ENCODE data around the gene LAYN.

LAYN gene

DNA sequence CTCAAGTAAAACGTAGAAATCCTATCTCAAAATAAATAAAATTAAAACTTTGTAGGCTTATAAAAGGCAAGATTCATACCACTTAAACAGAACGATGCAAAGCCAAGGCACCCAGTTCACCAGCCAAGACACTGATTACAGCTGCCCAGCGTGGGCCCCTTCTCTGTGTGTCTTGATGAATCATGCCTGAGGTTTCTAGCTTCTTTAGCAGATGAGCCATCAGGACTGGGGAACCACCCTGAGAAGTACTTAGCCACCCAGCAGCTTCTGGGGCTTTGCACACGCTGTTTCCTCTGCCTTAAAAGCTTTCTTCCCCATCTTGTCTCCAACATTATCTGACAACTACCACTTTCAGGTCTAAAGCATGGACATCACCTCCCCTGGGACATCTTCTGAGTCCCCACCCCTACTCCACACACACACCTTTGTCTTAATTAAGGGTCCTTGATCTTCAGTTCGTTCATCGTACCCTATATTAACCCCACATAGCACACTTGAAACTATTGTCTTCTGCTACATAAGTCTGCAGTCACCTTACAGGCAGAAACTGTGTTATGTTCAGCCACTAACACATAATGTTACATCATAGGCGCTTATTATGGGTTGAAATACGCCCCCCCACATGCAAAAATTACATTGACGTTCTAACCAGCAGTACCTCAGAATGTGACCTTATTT lies 8.7 kb upstream of the LAYN start:
- no peak for DNase-seq

DNA sequence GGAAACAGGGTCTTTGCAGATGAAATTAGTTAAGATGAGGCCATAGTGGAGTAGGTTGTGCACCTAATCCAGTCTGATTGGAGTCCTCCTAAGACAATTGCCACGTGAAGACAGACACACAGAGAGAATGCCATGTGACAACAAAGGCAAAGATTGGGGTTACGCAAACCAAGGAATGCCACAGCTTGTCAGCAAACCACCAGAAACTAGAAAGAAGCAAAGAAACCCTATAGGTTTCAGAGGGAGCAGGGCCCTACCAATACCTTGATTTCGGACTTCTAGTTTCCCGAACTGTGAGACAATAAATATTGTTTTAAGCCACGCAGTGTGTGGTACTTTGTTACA lies 8.2 kb upstream of the LAYN start:
- DNase-seq, result no peak

DNA sequence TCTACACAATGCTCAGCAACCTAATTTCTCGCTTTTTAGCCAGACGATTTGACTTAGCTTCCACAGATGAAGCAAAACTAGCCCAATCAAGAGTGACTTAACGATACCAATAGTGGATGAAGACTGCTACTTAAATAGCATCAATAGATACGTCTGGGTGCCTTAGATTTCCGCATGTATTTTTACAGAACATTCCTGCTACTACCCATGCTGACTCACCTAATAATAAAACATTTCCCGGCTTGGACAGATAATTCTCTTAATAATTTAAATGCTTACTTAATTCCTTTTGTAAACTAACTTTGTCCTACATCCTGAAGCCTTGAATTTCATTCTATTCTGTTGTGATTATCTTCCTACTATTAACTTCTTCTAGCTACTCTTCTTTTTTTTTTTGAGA lies 5.2 kb upstream of the LAYN start:
- DNase-seq, result no peak

DNA sequence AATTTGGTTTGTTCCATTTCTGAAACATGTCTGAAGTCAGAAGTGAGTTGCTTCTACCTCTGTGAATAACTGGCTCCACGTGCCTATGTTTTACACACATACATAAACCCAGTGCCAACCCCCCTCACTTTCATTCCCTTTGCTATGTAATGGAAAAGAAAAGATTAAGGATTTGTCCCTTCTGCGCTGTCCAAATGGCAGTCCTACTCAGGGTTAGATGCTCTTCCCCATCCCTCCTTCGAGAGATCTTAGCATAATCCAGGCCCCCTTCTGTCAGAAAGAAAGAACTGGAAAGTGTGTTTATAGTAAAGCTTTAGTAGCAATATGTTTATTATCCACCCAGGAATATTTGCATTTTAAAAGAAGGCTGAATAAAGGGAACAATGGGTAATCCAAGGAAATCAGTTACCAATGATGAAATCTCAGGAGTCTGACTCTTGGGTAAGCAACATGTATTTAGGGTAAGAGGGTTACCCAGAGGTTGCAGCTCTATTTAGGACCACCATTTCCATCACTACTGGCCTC lies 3.1 kb upstream of the LAYN start:
- DNase-seq, result no peak

DNA sequence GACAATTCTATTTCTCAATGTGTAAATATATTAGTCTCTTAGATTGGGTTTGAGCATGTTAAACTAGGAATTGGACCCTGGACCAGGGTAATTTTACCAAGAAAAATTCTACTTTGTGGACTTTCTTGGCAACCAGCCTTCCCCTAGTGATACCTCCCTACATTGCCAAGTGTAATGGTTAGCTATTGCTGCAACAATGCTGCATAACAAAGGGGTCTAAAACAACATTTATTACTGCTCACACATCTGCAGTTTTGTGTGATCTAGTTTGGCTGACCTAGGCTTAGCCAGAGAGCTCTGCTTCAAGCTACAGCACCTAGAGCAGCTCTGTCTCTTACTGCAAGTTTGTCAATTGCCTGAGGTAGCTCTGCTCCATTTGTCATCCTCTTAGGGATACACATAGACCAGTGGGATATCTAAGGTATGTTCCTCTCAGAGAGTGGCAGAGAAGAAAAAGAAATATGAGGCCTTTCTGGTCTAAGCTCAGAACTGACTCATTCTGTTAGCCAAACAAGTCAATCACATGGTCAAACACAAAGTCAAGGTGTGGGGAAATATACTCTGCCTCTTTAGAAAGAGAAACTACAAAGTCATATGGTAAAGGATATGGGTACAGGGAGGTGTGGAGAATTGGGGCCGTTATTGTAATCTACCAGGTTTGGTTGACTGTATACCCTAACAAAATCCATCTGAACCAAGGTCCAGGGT lies 2.0 kb upstream of the LAYN start:
- DNase-seq, result no peak

DNA sequence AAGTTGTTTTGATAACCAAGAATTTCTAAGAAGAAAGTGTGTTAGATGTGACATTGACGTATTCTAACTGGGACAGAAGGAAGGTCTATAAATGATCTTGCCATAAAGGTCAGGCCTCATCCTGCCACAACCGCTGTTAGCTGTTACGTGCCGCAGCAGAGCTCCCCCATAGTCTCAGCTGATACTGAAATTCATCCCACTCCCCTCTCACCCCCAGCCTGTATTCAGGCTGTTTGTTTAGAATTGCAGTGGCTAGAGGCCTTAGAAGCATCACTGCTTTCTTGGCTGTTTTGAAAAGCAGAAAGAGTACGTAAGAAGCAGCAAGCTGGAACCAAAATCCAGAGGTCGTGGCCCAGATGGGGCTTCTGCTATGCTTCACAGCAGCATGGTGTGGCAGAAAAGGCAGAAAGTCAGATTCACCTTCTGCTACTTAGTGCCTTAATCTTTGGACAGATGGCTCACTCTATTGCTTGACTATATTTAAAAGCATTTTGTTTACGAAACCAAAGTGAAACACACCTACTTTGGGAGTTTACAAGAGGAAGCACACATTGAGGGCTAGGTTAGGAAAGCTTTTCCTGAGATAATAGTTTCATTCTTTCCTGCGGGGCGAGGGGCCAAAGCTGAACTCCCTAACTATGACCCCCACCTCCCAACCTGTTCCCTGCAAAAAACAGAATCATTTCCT lies 950 bp upstream of the LAYN start:
- no peak for DNase-seq

DNA sequence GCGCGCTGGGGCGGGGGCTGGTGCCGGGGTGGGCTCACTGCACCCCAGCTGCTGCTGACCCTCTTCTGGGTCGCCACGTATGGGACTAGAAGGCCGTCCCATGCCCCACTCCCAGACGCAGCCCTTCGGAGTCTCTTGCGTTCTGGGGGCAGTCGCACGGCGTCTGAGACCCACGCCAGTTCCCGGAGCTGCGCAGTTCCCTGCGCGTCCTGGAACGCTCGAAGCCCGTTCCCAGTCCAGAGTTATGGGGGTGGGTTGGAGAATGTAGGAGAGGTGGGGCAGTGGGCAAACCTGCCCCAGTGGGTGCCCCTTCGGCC lies 375 bp downstream of the LAYN start:
- DNase-seq, result no peak

DNA sequence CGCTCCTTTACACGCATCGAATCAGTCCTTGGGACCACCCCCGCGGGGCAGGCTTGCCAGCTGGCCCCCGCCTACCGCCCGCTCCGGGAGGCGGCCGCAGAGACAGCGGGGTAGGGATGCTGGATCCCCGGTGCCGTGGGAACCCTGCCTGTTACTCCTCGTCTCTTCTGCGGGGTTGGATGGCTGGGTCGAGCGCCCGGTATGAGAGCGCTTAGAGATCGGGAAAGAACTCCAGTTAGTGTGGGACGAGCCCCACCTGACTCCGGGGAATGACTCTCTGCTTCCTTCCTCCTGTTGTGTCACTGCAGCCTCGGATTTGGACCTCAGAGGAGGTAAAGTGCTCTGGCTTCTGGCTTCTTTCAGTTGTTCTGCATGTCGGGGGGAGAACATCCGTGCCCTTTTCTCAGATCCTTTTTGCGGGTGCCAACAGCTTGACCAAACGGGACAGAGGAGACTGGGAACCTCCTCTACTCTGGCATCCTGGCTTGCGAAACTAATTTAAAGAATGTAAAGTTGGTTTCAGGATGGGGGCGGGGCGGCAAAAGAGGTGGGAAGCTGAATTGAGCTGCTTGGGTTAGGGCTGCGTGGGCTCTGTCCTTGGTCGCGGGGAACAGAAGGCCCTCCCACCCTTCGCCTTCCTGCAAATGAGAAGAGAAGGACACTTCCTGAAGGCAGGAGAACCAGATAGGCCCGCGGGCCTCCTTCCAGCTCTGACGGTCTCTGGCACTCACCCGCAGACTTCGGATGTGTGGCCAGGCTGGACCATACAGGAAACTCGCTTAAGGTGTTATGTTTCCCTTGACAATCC lies 938 bp downstream of the LAYN start:
- DNase-seq, result peak; percentile 86

DNA sequence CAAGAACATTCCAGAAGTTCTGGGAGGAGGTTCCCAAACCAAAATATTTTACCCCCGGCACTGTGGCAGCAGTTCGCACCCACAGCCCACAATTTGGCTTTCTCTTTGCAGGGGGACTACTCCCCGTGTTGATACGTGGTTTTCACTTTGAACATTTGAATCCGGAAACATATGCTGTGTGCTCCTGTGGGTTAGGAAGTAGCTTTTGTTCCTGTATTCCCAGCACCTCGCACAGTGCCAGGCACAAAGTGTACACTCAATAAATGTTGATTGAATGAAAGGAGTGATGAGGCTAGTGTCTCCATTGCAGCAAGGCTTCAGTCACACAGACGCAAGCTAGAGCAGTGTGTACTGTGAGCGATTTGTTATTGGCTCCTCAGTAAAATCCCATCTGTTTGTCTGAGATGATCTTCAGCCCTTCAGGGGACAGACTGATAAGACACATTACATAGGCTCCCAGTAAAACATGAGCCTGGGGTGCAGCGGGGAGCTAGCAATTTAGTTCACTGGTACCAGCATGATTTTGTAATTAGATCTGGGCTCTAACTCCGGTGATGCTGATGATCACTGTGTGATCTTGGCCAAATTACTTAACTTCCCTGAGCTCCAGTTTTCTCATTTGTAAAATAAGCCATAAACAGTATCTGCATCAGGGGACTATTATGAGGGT lies 2.2 kb downstream of the LAYN start:
- no peak for DNase-seq

DNA sequence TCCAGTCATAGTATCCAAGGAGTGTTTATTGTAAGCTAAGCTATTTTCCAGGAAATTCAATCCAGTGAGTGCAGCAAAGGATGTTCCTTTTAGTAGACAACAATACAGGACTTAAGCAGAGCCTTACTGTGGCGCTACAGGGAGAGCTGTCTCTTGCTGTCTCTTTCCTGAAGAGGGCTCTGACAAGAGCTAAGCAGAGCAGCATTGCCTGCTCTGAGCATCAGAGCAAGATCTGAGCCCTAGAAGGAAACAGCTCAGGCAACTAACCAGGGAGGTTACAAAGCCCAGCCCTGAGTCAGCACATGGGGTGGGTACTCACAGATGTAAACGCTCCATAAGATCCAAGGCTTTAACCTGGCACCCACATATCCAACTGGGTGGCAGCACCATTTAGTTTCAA lies 8.0 kb downstream of the LAYN start:
- DNase-seq, result no peak

DNA sequence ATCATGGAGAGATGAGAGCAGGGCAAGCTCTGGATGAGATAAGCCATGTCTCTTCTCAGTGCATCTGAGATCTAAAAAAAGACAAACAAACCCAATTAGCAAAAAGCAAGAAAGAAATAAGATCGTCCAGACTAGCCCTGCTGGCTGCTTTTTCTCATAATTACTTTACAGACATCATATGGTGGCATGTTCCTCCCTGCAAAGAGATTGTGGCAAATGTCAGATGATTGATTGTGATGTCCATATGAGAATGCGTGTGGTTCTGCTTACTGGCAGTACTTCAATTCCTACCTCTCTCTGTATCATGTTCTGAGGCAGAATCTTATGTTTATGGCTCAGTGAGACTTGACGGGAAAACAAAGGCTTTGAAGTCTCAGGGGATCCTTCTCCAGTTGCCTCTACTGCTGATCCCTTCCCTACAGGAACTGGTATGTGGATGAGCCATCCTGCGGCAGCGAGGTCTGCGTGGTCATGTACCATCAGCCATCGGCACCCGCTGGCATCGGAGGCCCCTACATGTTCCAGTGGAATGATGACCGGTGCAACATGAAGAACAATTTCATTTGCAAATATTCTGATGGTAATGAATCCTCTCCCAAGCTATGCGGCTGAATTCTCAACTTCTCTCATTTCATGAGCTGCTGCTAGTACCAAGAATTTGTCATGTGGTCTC lies 8.8 kb downstream of the LAYN start:
- no peak for DNase-seq

DNA sequence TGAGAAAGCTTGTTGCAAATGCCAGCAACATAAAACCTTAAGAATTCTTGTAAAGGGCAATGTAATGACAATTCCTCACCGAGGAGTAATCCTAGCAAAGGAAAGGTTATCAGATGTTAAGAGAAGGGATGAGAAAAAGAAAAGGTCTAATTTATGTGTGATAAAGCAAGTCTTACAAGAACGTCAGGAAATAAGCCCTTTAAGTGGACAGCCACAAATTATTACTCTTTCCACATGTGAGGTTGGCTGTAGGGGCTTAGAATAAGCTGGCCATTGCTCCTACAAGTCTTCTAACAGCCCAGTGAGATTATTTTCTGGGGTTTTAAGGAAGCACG lies 9.3 kb downstream of the LAYN start:
- no peak for DNase-seq

DNA sequence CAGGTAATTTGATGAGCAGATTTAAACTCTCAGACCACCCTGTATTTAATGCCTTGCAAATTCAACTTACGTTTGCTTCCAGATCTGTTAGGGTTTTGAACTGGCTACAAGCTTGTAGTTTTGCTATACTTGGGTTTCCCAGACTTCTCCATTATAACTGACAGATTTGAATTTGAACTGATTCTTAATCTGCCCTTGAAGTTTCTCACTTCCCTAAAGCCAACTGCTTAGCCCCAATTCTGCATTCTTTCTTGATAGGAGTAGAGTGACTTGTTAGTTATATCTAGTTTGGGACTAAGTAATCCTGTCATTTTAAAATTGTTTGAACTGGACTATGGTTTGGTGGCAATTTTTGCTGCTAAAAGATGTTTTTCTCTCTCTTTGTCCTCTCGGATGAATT lies 9.7 kb downstream of the LAYN start:
- DNase-seq, result no peak

DNA sequence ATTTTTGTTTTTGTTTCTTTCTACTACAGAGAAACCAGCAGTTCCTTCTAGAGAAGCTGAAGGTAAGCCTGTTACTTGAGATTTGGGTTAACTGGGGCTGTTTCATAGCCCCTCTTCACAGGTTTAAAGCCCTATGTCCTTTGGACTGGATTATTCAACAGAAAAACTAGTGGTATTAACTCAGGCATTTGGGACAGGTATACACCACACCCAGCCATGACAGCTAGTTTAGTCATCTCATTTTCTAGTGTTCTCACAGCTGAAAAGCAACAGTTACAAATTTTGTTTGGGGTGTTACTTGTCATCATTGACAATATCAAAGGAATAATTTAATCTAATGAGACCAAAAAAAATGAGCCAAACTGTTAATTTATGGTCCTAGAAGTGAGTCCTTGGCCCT lies 14.0 kb downstream of the LAYN start:
- DNase-seq, result no peak

DNA sequence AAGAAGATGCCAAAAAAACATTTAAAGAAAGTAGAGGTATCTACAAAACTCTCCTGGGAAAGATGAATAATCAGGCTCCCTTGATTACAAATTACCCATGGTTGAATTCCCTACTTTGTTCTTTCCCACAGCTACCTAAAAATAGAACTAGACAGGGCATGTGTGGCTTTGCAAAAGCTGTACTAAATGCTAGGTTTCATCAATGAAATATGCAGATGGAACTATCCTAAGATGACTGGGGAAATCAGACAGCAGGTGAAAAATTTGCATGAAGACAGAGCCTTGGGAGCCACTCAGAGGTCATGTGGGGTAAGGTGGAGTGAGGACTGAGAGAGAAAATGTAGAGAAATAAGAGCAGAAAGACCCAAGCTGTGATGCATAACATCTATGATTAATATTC lies 14.7 kb downstream of the LAYN start:
- no peak for DNase-seq

DNA sequence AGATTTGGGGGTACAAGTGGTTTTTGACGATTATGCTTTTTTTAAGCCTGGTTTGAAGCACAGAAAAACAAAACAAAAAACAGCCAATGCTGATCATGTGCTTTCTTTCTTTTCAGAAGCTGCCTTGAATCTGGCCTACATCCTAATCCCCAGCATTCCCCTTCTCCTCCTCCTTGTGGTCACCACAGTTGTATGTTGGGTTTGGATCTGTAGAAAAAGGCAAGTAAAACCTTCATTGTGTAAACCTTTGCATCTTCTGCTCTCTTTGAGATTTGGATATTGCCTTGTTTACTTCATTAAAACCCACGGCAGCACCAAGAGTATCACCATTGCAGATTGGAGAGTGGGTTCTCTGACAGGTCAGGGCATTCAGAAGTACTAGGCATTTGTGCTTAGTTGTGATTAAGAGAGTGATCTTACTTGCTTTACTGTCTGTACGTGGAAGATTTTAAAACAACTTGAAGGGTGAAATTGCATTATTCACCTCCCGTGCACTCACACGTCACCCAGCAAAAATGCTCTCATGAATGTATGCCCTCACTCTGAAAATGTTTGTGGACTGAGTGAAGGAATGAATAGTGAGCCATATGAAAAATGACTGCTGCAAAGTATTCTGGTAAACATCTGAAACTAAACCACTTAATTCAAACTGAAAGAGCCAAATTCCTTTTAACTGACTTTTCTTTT lies 17.0 kb downstream of the LAYN start:
- DNase-seq, result no peak

DNA sequence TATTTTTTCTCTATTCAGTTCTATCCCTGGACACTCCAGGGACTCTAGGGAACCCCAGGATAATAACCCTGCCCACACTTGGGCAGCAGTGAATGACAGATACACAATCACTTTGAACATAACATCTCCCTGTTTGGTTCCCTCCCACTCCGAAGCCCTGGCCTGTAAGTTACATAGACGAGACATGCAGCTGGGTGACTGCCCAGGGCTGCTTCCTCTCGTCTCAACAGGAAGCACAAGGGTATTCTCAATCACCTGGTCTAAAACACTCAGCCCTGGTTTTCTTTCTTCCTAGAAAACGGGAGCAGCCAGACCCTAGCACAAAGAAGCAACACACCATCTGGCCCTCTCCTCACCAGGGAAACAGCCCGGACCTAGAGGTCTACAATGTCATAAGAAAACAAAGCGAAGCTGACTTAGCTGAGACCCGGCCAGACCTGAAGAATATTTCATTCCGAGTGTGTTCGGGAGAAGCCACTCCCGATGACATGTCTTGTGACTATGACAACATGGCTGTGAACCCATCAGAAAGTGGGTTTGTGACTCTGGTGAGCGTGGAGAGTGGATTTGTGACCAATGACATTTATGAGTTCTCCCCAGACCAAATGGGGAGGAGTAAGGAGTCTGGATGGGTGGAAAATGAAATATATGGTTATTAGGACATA lies 19.4 kb downstream of the LAYN start:
- DNase-seq, result no peak

DNA sequence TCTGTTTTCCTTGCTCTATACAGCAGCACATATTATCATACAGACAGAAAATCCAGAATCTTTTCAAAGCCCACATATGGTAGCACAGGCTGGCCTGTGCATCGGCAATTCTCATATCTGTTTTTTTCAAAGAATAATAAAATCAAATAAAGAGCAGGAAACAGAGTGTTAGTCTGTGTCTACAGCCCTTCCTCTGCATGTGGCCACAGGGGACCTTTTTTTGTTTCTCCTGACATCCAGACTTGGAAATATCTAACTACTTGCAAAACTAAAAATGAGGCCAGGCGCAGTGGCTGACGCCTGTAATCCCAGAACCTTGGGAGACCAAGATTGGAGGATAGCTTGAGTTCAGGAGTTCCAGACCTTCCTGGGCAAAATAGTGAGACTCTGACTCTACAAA lies 20.3 kb downstream of the LAYN start:
- no peak for DNase-seq

DNA sequence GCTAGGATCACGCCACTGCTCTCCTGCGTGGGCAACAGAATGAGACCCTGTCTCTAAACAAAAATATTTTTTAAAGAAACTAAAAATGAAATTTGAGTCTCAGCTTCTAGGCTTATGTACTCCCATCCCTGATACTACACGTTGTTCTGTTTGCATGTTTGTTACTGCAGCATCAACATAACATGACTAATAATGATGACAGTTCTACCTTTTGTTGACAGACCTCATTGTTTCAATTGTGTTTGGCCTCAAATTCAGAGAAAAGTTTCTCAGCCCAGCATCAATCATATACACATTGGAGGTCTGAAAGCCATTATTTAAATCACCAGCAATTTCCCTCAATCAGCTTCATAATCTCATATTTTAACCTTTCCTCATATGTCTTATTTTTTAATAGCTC lies 20.8 kb downstream of the LAYN start:
- no peak for DNase-seq

DNA sequence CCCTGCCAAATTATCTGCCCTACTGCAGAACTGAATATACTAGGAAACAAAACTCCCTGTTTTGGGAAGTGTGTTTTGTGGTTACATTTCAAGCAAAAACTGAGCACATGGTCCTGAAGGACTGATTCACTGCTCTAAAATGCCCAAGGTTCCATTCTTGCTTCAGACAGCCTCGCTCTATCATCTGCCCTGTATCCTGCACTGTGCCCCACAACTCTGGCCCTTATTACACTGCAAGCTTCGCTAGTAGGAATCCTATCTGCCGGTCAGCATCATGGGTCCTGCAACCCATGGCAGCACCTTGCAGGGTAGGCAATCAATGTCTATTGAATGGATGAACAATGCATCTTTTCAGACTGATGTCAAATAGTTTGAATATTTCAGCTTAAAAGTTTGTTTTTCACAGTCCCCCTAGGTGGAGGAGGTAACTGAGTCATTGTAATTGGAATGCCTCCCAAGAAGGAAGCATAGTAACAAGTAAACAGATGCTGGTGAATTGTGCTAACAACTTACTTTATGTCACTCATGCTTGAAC lies 21.3 kb downstream of the LAYN start:
- no peak for DNase-seq

All from right hindlimb (tissue), 1 donor.